Activated CD4-positive, alpha-beta T cell treated with anti-CD3 and anti-CD28 coated beads for 4 hours (primary cell): ENCODE data around the gene TDO2.
"Not testable (repeated sequence)": the region's sequence is repeated elsewhere in the genome, so short reads cannot be mapped to it uniquely, and the experiment has no call there.

Source experiments
- DNase-seq, 2 donors: peaks; one replicate each; pipeline ENCODE4 v3.0.0-alpha.2; 2020

Gene TDO2

DNA sequence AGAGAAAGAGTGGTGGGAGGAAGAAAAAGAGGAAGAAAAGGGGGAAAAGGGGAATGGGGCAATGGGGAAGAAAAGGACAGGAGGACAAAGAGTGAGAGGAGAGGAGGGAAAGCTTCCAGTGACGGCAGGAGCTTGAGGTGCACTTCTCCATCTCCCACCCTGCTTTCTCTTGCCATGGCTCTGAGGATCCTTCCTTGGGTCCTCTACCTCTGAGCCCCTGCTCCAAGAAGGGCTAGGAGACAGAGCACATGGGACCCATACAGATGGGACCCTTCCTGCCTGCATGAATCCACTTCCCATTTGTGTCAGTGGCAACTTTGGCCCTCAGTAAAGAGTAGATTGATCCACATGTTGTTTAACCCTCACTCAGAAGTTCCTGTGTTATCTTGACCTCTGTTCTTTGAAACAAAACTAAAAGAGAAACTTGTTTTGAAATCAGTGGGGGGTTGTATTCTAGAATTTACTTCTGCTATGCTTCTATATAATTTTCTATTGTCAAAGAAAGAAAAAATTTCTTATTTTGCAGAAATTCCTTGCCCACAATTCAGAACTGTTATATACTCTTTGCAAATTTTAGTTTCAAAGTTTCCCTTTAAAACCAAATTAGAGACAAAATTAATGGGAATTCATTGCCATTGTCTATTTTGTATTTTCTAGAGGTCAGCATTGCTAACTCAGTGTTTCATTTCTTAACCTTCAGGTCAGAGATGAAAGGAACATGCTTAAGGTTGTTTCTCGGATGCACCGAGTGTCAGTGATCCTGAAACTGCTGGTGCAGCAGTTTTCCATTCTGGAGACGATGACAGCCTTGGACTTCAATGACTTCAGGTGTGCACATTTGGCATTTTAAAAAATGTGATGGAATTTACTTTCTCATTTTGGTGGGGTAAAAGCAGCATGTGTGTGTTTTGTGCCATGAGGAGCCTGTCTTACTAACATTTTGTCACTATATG is 5.0 kb downstream of the TDO2 start:
- no peak for DNase-seq

DNA sequence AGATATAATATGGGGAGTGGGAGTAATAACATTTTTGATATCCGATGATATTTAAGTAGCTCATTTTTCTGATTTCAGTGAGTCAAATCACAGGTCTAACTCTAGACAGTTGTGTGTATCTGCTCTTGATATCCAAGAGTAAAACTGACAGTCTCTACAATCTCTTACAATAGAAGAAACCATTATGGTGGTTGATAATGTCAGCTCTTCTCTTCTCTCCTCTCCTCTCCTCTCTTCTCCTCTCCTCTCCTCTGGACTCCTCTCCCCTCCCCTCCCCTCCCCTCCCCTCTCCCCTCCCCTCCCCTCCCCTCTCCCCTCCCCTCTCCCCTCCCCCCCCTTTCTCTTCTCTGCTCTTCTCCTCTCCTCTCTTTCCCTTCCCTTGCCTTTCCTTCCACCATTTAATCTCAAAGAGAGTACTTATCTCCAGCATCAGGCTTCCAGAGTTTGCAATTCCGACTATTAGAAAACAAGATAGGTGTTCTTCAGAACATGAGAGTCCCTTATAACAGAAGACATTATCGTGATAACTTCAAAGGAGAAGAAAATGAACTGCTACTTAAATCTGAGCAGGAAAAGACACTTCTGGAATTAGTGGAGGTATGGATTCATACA is 6.2 kb downstream of the TDO2 start:
- no peak for DNase-seq

DNA sequence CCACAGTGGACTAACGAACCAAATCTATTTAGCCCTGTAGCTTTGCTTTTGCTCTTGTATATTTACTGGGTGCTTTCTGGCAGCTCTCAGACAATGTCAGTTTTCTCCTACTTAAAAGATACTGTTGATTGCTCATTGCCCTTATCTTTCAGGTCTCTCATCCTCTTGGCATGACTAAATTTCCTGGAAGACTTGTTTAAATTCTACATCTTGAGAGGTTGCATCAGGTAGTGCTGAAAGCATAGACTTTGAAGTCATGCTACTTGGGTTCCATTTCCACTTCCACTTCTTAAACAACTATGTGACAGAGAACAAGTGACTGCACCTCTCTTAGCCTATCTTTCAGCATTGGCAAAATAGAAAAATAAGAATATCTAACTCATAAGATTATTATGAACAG is 8.4 kb downstream of the TDO2 start:
- DNase-seq, result no peak

DNA sequence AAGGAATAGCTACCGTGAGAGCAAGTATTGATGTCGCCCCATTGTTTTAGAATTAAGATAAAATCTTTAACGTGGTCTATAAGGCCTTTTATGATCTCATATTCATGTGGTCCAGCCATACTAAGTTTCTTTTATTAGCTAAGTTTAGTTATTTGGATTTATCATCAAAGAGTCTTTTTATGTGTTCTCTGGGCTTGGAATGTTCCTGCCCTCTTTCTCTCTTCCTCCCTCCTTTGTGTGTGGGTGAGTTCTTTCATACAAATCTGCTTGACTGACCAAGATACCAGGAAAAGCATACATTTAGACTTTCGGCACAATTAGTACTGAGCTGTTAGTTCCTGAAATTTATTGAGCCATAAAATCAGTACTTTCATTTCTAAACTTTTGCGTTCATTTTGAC is 11.3 kb downstream of the TDO2 start:
- DNase-seq, result no peak

DNA sequence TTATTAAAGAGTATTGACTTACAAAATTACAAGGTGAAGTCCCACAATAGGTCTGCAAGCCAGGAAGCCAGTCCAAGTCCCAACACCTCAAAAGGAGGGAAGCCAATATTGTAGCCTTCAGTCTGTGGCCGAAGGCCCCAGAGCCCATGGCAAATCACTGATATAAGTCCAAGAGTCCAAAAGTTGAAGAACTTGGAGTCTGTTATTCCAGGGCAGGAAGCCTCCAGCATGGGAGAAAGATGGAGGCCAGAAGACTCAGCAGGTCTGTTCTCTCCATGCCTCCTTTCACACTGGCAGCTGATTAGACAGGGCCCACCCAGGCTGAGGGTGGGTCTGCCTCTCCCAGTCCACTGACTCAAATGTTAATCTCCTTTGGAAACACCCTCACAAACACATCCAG is 18.1 kb downstream of the TDO2 start:
- no peak for DNase-seq

DNA sequence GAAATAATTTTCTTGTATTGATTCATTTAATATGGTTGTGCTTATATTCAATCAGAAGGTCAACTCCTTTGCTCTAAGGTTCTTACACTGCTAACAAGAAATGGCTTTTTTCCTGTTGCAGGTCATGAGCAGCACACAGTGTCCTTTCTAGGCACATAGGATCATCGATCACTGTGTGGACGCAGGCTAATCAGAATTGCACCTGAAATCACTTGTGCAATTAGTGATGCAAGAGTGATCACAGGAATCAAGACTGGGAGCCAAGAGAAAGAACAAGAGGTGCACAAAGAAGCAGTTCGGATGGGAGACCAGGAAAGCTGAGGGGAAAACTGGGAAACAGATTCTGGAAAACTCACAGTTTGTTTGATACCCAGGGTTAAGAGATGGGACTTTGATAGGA is 21.1 kb downstream of the TDO2 start:
- no peak for DNase-seq

DNA sequence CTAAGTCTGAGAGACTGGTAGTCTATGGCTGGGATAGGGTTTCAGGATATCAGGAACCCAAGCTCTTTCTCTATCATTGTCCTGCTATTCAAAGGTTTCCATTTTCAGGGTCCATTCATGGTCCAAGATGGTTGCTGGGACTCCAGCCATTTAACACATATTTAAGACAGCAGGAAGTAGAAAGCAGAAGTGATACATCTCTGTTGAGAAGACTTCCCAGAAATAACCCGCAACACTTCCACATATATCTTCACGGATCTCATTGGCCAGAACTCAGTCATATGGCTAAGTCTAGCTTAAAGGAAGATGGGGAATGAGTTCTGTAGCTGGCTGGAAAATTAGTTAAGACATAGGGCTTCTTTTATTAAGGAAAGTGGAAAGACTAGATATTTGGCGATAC is 26.3 kb downstream of the TDO2 start:
- DNase-seq, result no peak

DNA sequence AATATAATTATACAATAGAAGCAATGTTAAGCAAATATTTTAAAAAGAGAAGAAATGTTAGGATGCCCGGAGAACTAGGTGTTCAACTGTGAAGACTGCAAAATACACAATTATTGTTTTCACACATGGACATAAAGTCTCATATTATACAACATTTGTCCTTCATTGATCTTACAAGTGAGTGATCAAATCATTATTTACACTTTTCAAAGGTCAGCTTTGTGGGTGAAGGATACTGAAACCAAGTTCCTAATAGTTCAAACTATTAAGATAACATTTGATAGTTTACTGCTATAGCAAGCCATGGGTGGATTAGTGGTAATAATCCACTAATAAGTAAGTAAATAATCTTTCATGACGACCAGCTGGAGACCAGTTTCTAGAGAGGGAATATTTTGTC is 26.8 kb downstream of the TDO2 start:
- DNase-seq, result no peak

DNA sequence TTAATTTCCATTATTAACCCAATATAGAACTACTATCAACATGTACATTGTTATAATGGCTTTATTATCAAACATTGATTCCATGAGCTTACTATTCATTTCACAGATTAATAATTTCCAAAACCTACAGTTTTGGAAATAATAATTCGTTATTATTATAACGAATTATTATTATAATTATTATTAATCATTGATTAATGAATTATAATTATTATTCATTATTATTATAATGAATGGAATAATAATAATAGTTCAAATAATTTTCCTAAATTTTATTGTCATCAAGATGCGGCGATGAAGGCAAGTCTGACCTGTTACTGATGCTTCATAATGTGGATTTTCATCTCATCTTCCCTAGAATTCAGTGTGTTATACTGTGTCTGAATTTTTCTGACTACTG is 28.1 kb downstream of the TDO2 start:
- no peak for DNase-seq

DNA sequence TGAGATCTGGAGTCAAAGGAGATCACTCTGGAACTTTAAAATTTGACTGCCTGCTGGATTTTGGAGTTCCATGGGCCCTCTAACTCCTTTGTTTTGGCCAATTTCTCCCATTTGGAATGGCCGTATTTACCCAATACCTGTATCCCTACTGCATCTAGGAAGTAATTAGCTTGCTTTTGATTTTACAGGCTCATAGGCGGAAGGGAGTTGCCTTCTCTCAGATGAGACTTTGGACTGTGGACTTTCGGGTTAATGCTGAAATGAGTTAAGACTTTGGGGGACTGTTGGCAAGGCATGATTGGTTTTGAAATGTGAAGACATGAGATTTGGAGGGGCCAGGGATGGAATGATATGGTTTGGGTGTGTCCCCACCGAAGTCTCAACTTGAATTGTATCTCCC is 31.1 kb downstream of the TDO2 start:
- DNase-seq, result not testable (repeated sequence)

DNA sequence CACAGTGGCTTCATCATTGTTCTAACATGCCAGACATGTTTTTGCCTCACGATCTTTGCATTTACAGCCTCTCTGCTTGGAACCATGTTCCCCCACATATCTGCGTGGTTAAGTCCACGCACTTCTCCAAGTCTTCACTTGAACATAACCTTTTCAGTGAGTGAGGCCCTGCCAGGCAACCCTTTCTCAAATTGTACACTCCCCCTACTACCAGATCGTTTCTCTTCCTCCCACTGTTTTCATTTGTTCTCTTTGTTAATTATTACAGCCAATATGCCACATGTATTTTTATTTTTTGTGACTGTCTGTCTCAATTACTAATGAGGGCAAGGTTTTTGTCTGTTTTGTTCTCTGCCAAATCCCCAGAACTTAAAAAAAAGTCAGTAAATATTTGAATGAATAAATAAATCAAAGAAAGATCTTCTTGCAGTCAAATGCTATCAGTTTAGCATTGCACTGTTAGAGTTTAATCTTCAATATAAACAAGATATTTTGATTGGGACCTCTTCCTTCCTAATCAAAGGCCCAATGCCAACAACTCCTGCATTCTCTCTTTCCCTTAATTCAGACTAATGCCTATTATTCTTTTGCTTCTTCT is 32.0 kb downstream of the TDO2 start:
- no peak for DNase-seq

DNA sequence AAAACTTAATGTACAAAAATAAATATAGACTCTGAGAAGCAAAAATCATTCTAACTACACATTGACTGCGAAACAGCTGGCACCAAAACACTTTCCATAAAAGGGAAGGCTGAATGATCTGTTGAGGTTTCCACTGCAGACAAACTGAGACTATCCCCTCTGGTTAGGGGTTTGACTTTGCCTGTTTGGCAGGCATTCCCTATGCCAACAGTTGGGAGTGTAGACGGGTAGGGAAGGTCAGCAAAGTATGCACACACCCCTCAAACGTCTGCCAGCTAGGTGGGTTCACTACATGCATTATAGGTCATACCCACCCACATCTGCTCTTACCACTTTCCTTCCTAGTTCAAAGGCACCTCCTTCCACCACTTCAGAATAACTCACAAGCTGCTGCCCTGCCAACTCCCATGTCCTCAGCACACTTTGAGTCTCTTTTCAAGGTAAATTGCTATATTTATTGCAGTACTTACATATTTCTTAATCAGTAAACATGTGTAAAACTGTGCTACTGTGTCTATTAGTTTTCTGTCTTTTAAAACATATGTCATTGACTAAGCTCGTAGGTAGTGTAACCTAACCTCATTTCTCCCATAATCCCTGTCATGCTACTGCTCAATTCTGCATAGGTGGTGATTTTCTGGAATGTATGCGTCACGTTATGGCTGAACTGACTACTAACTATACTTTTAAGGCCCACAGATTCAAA is 37.7 kb downstream of the TDO2 start:
- no peak for DNase-seq

DNA sequence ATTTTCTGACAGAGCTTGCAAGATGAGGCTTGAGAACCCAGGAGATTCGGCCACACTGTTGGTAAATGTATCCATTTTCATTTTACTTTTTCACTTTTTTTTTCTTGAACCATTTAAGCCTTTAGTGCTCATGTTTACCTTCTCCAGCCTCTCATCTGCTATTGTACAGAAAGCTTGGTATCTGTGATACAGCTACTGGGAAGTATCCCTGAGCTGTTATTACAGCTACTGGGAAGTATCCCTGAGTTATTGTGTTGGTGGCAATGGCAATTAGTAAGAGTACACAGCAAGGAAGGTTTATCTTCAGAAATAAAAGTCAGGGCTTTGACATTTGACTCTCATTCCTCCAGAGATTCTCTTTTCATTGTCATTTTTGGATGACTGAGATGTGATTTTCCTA is 38.3 kb downstream of the TDO2 start:
- no peak for DNase-seq

DNA sequence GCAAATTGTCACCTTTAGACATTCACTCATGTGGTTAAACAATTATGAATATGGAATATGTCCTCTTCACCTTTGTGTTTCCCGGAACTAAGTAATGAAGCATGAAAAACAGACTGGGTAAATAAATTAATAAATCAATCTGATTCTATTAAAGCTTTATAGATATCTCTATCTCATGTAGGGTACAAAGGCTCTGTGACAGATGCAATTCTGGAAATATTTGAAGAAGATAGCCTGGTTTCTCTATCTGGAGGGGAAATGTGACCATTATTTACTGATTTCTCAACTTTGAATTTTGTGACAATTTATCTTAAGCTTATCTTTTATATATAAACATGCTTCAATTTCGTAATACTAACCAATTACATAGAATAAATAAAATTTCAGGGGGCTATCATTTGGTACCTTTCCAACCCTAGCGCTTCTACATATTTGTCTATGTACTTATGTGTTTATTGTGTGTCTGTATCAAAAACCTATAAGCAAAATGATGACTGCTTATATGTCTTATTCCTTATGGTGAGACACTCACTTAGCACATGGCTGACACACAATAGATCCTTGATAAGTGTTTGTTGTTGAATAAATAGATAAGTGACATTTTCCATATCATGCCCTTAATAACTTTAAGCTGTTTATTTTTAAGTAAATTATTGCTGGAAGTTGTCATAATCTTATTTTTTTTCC is 40.3 kb downstream of the TDO2 start:
- DNase-seq, result no peak

DNA sequence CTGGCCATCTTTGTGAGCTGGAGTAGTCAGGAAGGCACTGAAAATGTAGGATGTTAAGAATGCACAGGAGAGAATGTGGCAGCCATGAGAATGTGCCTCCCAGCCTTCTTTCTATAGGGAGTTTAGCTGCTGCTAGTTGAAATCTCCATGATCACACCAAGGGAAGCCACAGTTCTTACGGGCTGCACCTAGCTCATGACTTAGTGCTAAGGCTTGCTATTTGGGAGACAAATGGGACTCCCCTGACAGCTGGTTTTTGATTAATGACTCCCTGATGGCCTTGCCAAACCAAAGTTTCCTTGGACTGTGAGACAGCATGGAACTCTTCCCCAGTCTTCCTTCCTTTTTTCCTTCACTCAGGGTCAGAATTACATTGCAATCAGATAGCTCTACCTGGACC is 41.0 kb downstream of the TDO2 start:
- no peak for DNase-seq

DNA sequence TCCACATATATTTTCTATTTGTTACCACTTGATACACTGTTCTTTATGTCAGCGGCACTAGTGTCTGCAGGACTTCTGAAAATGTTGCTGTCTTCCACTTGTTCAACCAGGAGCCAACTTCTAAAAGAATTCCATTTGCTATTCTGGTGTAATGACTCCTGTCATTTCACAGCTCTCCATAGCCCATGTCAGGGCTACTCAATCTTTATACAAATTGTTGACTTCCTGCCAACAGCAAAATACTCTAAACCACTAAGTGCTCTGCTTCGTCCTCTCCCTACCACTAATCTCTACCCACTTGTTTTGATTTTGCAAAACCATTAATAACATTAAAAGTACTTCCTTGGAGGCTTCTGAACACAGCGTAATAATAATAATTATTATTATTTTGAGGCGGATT is 43.0 kb downstream of the TDO2 start:
- no peak for DNase-seq

DNA sequence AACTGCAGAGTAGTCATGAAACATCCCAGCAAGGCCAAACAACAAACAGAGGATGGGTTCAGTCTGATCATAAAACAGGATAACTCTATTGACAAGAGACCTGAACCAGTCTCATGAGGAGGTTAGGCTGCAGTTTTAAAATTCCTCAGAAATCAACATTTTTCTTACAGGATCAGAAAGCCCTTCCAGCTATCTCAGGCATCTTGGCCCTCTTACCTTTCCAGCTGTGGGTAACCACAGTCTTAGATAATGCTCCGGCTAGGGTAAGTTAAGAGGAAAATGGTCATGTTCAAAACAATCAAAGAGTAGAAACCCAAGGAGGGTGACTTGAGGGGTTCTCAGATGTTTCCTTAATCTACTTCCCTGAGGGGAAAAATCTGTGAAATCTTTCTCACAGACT is 45.0 kb downstream of the TDO2 start:
- DNase-seq, result no peak

DNA sequence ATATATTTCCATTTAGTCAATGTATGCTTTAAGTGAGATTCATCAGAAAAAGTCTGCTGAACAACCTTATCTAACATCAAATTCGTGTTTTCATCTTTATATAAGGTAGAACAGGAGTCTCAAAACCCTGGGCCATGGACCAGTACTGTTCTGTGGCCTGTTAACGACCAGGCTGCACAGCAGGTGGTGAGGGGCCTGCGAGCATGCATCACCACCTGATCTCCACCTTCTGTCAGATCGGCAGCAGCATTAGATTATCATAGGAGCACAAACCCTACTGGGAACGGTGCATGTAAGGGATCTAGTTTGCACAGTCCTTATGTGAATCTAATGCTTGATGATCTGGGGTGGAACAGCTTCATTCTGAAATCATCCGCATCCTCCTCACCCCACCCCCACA is 47.0 kb downstream of the TDO2 start:
- DNase-seq, result no peak

DNA sequence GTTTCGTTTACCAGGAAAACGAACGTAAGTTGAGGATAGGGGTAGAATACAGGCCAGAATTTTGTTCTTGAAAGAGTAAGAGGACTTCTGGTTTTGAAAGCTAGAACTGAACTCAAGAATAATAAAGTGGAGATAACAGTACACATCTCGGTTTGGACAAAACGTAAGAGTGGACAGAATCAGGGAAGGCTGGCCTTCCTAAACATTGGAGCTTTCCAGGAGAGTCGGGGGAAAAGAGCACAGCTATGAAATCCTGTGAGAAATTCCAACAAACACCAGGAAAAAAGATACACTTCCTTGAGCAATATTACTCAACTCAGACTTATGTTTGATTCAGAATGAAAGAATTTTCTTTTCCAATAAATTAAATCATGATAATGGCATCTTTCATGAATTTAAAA is 49.0 kb downstream of the TDO2 start:
- no peak for DNase-seq

DNA sequence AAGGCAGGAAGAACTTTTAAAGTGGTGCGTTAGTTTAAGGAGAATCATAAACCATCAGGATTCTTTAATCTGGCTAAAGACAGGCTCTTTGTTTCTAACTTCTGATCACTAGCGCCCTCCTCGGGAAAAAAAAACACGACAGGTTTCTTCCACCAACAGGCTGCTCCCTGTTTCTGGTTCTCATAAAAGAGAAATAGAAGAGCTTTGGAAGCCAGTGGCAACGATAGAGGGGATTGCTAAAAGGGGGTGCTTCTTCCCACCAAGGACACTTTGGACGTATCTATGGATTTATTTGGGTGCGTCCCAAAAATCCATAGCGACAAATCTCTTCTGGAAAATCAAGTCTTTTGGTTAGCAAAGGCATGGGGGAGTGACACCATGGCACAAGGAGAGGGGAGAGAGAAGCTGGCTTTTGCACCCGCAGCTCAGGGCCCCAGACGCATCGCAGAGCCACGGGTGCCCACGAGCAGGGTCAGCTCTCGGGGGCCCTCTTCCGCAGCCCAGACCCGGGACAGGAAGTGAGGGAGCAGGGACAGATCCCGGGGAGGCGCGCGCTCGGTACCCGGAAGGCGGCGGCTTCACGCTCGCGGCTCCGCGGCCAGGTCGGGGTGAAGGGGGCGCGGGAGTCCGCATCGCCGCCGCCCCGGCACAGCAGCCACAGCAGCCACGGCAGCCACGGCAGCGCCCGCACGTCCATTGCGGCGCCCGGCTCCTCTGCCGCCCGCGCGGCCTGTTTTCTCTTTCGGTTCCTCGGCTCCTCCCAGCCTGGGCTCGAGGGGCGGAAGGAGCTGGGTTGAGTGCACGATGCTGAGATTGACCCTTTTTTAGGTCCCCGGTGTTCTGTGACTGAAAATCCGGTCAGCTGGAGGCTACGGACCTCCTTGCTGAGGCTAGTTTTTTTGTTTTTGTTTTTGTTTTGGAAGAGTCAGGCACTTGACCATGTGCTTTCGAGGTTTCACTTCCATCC is 49.9 kb downstream of the TDO2 start, which contains the start of gene CTSO:
Gene CTSO (minus strand): TSS at position 716 of the 967 bp plus-strand sequence. CDS start 19 bp downstream, at position 697.
- DNase-seq, result peak; percentile 62 to 72

DNA sequence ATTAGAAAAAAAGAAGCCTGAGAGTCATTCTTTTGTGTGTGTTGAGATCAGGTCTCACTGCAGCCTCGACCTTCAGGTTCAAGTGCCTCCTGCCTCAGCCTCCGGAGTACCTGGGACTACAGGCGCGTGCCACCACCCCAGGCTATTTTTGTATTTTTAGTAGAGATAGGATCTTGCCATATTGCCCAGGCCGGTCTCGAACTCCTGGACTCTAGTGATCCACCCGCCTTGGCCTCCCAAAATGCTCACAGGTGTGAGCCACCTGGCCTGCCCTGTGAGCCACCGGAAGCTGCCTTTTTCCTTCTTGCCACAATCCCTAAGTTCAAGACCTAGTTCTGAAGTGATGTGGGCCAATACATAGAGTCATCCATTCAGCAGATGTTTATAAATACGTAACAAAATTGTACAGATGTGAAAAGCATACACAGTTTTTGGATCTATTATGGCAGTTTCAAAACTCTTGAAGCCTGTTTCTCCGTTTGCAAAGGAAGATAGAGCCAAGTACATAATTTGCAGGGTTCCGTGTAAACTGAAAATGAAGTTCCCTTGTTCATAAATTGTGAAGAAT is 50.7 kb downstream of the TDO2 start:
- DNase-seq, result peak in 1 of 2 donors; percentile 5
